ENCODE measurements around the gene RBM41.

- no peak for TF ChIP-seq SIN3A (IDR thresholded peaks at IDR 0.05; ENCODE audit: borderline replicate concordance, insufficient read depth, low read length)
- TF ChIP-seq, protein P1, sequence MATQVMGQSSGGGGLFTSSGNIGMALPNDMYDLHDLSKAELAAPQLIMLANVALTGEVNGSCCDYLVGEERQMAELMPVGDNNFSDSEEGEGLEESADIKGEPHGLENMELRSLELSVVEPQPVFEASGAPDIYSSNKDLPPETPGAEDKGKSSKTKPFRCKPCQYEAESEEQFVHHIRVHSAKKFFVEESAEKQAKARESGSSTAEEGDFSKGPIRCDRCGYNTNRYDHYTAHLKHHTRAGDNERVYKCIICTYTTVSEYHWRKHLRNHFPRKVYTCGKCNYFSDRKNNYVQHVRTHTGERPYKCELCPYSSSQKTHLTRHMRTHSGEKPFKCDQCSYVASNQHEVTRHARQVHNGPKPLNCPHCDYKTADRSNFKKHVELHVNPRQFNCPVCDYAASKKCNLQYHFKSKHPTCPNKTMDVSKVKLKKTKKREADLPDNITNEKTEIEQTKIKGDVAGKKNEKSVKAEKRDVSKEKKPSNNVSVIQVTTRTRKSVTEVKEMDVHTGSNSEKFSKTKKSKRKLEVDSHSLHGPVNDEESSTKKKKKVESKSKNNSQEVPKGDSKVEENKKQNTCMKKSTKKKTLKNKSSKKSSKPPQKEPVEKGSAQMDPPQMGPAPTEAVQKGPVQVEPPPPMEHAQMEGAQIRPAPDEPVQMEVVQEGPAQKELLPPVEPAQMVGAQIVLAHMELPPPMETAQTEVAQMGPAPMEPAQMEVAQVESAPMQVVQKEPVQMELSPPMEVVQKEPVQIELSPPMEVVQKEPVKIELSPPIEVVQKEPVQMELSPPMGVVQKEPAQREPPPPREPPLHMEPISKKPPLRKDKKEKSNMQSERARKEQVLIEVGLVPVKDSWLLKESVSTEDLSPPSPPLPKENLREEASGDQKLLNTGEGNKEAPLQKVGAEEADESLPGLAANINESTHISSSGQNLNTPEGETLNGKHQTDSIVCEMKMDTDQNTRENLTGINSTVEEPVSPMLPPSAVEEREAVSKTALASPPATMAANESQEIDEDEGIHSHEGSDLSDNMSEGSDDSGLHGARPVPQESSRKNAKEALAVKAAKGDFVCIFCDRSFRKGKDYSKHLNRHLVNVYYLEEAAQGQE (IDR thresholded peaks at IDR 0.05; ENCODE audit: insufficient read depth in 1 of 2, low read depth in 2 of 2, low read length in 2 of 2): no peak
- no peak for TF ChIP-seq POLR2AphosphoS5 (IDR thresholded peaks at IDR 0.05; ENCODE audit: low read depth, low read length)
These were observed 17.3 kb upstream of the RBM41 start for GRCh38 chrX:107135965-107136307.

All from PFSK-1 (cell line).